ENCODE data around the gene RNASEH2A.
"Not testable (repeated sequence)": the region's sequence is repeated elsewhere in the genome, so short reads cannot be mapped to it uniquely, and the experiment has no call there.

DNA sequence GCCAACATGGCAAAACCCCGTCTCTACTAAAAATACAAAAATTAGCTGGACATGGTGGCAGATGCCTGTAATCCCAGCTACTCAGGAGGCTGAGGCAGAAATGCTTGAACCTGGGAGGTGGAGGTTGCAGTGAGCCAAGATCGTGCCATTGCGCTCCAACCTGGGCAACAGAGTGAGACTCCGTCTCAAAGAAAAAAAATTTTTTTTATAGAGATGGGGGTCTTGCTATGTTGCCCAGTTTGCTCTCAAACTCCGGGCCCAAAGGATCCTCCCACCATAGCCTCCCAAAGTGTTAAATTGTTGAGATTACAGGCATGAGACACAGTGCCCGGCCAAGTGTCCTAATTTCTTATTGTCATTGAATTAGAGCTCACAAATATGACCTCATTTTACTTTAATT is 10.8 kb downstream of the RNASEH2A start:
- not testable (repeated sequence) for TF ChIP-seq CTCF (IDR thresholded peaks at IDR 0.05; ENCODE audit: low read length); EZH2 (IDR thresholded peaks at IDR 0.05; ENCODE audit: borderline replicate concordance, low read length)

All from OCI-LY1 (cell line).